ENCODE results near the gene GNB5.

GNB5 gene

GRCh38 chr15:52181938-52182780, 9.0 kb downstream of the GNB5 start:
- H3K4me3 ChIP-seq (replicated peaks; ENCODE audit: low read depth, low read length): no peak overlapping the region
- no peak for TF ChIP-seq CTCF (IDR thresholded peaks at IDR 0.05; ENCODE audit: low read depth, low read length, missing control alignments)
- DNase-seq (ENCODE audit: extremely low read depth, low read depth): no peak

GRCh38 chr15:52180851-52181450, 10.2 kb downstream of the GNB5 start:
- DNase-seq (ENCODE audit: extremely low read depth, low read depth): no peak
- TF ChIP-seq CTCF (IDR thresholded peaks at IDR 0.05; ENCODE audit: low read depth, low read length, missing control alignments): no peak
- peak overlapping the region; percentile 53; the same call in 1 of the 2 replicates for H3K4me3 ChIP-seq (replicated peaks; ENCODE audit: low read depth, low read length)

GRCh38 chr15:52180196-52180835, 10.9 kb downstream of the GNB5 start:
- no peak for TF ChIP-seq CTCF (IDR thresholded peaks at IDR 0.05; ENCODE audit: low read depth, low read length, missing control alignments)
- DNase-seq (ENCODE audit: extremely low read depth, low read depth): no peak

GRCh38 chr15:52179278-52180195, 11.7 kb downstream of the GNB5 start:
- TF ChIP-seq CTCF (IDR thresholded peaks at IDR 0.05; ENCODE audit: low read depth, low read length, missing control alignments): no peak
- peak overlapping the region; percentile 53 for H3K4me3 ChIP-seq (replicated peaks; ENCODE audit: low read depth, low read length)
- DNase-seq (ENCODE audit: extremely low read depth, low read depth): peak; percentile 12

More at GRCh38 chr15:52180196-52180835, 10.9 kb downstream of the GNB5 start:
- peak overlapping the region; percentile 53 for H3K4me3 ChIP-seq (replicated peaks; ENCODE audit: low read depth, low read length)

- DNase-seq (ENCODE audit: extremely low read depth, low read depth): no peak
- no peak for TF ChIP-seq CTCF (IDR thresholded peaks at IDR 0.05; ENCODE audit: low read depth, low read length, missing control alignments)
- peak overlapping the region; percentile 53 for H3K4me3 ChIP-seq (replicated peaks; ENCODE audit: low read depth, low read length)
These were observed 12.4 kb downstream of the GNB5 start for GRCh38 chr15:52178765-52179164.

GRCh38 chr15:52172869-52173268, 18.3 kb downstream of the GNB5 start:
- H3K4me3 ChIP-seq (replicated peaks; ENCODE audit: low read depth, low read length): no peak overlapping the region
- DNase-seq (ENCODE audit: extremely low read depth, low read depth): no peak
- TF ChIP-seq CTCF (IDR thresholded peaks at IDR 0.05; ENCODE audit: low read depth, low read length, missing control alignments): no peak
